Measurements from ENCODE around the gene C1QBP.
"Not testable (repeated sequence)": the region's sequence is repeated elsewhere in the genome, so short reads cannot be mapped to it uniquely, and the experiment has no call there.

C1QBP gene

DNA sequence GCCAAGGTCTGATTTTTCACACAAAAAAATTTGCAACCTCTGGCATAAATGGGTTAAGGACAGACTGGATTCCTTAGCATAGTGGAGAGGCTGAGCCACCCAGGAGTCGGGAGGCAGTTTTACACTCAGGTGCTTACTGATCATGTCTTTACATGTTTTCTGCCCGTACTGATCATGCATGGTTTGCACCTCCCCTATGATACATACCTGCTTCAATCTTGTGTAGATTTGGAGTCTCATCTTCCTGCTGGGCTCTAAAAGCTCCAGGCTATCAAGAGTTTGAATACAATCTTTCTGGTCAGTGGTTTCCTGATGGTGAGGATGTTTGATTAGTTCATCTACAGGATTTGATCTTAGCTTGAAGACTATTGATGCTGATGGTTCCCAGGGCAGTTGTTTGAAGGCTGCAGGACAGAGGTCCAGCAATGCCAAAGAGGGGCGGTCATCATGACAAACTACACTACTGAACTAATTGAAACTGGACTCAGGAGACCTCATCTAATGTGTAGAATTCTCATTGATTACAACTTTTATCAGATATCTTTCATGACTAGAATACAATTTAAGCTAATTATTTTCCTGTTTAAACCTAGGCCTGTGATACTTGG is 6.9 kb downstream of the C1QBP start:
- no peak for DNase-seq

DNA sequence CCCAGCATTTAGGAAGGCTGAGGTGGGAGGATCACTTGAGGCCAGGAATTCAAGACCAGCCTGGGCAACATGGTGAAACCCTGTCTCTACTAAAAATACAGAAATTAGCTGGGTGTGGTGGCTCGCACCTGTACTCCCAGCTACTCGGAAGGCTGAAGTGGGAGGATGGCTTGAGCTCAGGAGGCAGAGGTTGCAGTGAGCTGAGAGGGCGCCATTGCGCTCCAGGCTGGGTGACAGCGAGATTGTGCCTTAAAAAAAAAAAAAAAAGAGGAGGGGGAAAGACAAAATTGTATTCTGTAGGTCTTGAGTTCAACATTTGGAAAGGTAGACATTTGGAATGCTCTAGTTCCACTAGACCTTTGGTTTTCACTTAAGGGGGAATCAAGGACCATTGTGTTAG is 7.7 kb downstream of the C1QBP start:
- not testable (repeated sequence) for DNase-seq

DNA sequence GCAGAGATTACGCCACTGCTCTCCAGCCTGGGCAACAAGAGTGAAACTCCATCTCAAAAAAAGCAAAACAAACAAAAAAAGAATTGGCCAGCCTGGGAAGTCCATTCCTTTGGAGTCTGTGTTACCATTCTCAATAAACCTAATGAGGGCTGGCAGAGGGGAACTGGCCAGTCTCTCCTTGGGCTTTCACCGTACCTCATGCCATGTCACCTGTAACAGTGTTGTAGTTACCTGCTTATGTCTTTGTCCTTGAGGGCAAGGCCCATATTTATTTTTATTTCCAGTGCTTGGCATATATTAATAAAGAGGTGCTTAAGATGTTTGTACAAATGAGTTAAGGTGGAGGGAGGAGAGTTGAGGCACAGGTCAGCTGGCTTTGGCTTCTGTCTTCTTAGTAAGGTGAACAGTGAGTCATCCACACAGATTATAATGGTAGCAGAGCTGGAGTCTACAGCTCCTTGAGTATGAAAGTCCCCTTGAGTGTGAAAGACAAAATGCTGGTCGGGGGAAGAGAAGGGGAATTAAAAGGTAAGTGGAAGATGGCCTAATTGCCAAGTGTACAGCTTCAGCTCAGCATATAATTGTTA is 8.4 kb downstream of the C1QBP start:
- no peak for DNase-seq

DNA sequence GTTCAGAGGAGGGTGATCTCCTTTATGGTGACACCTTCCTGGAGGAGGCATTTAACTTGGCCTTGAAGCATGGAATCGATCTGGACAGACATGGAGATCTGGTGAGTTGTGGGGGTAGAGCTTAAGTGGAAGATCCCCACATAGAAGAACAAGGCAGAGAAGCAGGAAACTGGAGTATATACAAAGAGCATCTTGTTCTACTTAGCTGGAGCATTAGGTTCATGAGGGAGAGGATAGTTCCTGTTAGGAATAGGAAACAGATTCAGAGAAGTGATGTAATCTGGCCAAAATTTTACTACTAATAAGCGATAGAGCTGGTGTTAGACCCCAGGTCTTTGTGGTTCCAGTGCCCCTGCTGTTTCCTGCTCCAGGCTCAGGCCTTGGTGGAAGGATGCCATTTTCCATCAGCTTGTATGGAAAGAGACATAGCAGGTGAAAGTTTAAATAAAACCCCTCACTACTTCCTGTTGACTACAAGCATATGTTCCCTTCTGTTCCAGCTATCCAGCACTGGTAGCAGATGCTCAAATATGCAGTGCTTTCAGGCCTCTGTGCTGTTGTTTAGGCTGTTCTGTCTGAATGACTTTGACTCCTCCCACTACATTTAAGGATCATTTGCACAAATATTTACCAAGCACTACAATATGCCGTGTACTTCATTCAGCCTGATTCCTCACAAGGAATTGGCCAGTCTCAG is 9.6 kb downstream of the C1QBP start:
- DNase-seq: no peak

DNA sequence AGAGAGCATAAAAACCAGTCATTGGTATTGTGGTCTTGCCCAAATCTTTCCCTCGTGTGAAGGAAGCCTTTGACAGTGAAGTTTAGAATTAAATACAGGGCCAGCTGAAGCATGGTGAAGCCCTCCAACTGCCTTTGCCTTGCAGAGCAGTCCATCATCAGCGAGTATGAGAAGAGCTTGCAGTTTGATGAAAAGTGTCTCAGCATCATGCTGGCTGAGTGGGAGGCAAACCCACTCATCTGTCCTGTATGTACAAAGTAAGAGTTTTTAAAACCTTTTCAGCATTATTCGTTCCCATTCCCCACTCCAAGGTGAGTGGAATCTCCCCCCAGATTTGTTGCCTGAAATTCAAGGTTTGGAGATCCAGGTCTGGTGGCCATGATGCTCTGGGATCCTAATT is 13.1 kb downstream of the C1QBP start:
- DNase-seq: no peak

DNA sequence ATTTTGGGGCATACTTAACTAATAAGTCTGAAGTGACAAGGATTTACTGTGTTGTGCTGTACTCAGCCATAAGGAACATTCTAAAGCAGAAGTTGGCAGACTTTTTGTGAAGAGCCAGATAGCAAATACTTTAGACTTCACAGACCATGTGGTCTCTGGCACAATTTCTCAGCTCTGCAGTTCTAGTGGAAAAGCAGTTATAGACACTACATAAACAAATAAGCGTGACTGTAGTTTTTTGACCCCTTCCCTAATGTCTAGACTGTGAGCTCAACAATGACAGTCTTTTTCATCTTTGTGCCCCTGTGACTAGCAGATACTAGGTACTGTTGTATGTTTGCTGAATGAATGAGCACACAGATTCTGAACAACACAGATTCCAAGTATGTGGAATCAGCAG is 14.0 kb downstream of the C1QBP start:
- no peak for DNase-seq

DNA sequence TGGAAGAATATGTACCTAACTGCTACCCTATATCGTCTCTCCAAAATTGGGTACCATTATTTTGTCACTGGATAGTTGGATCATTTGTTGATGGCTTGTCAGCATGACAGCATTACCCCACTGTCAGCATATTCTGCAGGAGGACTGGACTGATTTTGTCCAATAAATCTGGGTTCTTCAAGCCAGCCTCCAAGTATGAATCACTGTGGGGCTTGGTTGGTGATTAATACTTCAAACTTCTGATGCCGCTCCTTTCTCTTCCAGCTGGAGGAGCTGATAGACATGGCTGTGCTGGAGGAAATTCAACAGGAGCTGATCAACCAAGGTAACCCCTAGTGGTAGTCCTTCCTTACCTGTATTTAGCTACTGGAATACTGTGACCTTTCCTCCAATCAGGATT is 16.4 kb downstream of the C1QBP start:
- no peak for DNase-seq

DNA sequence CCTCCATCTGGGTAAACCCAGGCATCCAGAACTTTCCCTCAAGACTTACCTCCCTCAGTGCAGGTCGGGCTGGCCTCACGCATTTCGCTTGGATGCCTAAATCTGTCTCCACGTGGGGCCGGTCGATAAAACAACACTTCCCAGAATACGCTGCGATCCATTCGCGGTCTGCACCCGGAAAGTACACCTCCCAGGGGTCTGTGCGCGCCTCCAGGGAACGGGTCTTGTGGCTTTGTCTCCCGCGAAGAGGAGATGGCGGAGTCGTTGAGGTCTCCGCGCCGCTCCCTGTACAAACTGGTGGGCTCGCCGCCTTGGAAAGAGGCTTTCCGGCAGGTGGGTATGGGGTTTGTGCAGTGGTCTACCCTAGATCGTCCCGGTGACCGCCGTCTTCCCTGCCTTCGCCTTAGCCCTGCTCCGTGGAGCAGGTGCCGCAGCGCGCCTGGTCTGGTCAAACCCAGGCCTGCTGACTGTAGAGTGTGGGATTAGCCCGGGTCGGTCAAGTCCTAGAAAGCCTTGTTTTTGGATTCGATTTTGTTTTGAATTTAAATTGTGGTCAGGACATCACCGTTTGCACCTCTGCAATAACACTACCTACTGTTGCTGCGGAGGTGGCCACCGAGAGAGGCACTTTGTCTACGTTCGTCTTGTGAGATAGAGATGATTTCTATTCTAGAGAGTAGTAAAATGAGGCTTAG is 18.8 kb downstream of the C1QBP start, which contains the start of gene RPAIN:
Gene RPAIN, plus strand, starts transcription at position 224 of the 695 bp plus-strand sequence. Its CDS starts 29 bp downstream, at position 253.
- no peak for DNase-seq

DNA sequence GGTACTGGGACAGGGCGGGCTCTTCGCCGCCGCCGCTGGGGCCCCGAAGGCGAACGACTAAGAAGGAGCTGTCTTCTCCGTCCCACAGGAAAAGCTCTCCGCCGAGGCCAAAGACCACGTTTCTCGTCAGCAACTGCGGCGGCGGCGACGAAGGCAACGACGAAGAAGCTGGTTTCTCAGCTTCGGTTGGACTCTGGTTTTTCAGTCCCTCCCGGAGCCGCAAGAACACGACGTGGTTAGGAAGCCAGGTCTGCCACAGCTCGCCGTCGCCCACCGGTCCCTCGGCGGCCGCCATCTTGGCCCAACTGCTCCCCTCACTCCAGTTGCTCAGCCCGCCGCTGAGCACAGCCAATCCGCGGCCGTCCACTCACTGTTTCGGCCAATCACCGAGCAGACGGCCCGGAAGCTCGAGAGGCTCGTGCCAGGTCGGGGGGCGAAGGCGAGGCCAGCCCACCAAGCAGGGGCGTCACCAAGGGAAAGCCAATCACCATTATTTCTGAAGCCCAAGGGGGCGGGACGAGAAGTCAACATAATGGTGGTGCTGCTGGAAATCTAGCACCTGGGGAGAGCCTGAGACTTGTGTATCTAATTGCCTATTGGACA is 19.5 kb downstream of the C1QBP start, which contains the start of gene NUP88:
Gene NUP88, minus strand, starts transcription at position 307 of the 603 bp plus-strand sequence. Its CDS starts 12 bp downstream, at position 295.
- peak; percentile 96 for DNase-seq

DNA sequence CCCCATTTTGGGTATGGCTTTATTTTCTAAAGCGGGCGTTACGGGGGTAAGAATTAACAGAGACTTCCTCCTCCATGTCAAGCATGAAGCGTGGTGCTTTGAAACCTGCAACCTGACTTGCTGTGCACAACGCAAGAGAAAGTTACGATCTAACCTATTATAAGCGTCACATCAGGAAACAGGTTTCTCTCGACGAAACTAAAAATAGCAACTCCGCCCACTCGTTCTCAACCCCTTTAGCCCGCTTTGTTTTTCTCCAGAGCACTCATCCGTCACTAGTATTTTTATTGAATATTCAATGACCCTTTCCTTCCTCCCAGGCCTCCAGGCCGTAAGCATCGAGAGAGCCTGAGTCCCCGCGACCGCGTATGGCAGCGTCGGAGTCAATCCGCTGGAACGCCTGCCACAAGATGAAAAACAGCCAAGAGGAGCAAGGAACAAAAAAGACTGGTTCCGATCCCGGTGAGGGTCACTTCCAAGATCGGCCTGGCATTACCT is 20.0 kb downstream of the C1QBP start:
- DNase-seq: no peak

DNA sequence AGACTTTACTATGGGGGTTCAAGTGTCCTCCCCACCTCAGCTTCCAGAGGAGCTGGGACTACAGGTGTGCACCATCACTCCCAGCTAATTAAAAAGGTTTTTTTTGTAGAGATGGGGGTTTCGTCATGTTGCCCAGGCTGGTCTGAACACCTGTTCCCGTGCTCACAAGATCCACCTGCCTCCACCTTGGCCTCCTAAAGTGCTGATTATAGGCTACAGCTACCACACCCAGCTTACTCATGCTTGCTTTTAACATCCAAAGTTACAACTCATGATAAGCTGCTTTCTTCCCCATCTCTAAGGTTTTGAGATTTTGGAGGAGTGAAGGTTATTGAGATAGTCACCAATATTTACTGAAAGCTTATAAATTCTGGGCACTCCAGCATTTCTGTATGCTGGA is 22.1 kb downstream of the C1QBP start:
- no peak for DNase-seq

DNA sequence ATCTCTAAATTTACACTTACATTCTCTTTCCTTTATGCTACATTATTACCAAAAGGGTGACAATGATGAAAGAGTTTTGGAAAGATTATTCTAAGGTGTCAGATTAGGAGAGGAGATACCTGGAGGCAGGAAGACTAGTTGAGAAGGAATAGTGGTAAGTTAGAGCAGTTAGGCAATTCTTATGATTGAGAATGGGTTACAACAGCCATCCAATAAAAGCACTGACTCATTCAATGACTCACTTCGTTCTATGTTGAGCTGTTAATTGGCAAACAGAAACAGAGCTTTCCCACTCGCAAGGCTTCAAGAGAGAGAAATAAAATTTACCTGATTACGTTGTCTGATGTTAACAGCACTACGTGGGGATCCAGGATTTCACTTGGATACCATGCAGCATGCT is 25.3 kb downstream of the C1QBP start:
- no peak for DNase-seq

DNA sequence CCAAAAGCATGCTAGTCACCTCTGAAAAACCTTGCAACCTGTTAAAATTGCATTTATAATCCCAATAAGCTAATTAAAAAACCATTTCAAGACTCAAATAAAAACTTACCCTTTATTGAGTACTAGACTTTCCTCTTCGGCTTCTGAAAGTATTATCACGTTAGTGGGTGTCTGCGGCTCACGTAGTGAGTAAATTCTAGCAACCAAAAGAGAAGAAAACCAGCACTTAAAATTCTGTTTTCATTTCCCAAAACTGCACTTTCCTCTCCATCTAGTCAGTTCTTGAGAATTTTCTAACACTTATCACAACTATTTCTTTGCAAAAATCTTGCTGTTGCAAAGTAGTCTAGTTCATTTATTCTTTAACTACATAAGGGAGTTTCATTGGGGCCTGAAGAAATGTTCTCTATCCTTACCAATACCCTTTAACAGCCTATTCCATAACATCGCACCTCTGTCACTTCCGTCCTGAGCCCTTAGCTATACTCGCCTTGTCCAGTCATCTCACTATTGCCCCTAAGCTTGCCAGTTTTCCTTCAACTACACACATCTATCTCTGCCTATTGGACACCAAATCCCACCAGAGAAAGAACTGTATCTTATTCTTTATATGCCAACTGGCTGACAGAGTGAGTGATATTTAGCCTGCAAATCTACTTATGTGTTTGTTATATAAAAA is 28.2 kb downstream of the C1QBP start:
- DNase-seq: no peak

DNA sequence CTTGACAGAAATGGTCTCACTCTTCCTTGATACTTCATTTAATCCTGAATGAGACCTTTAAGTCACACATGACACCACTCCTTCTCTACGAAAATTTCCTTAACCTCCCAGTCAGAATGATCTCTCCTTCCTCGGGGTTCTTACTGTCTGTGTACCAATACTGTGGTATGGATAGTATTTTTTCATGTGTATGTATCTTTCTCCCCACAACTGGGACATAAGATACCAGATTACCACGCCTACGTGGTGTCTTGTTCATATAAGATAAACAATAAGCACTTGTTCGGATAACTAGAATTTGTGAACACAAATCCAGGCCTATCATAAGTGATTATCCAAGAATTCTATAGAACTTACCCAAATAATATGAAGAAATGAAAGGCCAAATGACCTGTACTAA is 30.8 kb downstream of the C1QBP start:
- no peak for DNase-seq

DNA sequence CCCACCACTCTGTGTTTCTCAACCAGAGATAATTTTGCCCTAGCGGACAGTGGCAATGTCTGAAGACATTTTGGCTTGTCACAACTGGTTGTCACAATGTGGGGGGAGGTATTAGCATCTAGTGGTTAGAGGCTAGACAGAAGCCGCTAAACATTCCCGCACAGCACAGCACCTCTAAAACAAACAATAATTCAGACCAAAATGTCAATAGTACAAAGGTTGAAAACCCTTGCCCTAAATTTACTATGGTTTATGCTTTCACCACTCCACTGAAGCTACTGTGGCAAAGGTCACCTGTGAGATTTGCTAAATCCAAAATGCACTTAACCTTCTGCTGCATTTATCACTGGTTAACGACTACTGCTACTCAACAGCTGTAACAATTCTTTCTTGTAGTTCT is 33.6 kb downstream of the C1QBP start:
- no peak for DNase-seq

DNA sequence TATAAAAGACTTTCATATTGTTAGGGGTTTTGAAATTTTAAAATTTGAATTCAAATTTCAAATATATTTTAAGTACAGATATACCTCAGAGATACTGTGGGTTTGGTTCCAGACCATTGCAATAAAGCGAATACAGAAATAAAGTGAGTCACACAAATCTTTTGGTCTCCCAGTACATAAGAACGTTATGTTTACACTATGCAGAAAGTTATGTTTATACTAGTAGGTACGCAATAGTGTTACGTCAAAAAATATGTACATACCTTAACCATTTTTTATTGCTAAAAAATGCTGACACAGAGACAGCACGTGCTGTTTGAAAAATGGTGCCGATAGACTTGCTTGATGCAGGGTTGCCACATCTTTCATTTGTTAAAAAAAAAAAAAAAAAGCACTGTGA is 39.2 kb downstream of the C1QBP start:
- DNase-seq: no peak

DNA sequence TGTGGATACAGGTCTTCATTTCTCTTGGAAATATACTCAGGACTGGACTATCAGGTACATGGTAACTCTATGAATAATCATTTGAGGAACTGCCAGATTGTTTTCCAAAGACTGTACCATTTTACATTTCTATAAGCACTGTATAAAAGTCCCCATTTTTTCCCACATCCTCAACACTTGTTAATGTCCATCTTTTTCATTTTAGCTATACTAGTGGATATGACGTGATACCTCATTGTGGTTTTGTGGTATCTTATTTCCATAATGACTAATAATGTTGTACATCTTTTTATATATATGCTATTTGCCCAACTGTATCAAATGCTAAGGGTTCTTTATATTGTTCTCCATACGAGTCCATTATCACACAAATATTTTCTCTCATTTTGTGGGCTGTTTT is 42.3 kb downstream of the C1QBP start:
- DNase-seq: no peak

DNA sequence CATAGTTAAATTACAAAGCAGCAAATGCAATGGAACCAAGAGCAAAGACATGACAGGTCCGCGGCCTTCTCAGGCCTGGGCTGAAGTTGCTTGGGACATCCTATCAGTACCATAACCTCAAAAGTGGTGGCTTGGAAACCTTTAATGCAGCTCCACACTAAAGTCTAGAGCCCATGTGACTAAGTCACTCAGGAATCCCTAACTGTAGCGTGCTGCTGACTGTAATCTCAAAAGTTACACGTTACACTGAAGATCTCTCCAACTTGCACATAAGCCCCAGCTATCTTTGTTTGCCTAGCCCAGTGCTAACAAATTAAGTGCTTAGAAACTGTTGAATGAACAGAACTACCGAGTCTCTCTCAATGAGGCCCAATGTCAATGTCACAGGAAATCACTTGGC is 47.3 kb downstream of the C1QBP start:
- no peak for DNase-seq
